HG02884 (cell line): ENCODE measurements around the gene PRR16.

Experiments
- ATAC-seq: cut with Tn5 transposase; IDR thresholded peaks from one replicate; pipeline ENCODE4 v1.9.1; 2021; ENCODE audit warnings: mild to moderate bottlenecking, moderate library complexity; ENCODE audit not compliant: unreplicated experiment

The PRR16 gene

DNA sequence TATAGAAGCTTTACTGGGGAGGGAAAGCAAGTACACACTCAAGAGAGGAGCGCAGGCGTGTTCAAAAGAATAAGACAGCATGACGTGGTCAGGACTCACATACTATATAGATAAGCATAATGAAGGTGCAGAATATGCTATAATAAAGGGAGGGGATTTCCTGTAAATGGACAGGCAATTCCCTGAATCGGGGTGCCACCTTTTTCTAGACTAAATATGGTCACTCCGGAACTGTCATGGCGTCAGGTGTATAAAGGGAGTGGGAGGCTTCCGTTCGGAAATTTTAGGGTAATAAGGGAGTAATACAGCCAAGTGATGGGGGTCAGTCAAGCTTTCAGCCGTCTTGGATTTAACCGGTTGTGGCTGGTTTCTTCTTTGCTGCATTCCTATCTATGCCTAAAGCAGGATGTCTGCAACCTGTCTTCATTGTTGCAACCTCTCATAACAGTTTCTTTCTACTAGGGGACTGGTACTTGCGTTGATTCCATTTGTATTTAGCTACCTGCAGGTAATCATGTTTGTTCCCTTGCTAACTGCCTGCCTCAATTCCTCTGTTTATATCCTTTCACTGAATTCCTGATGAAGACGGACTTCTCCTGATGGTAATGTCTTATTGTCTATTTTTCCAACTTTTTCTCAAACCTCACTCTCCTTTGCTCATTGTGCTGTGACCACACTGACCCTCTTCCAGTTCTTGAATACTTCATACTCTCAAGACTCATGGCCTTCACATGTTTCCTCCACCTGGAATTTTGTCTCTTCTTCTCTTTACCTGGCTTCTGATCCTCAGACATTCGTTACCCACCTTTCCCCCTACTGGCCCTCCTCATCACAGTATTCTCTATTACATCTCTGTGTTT, 48.9 kb downstream of the PRR16 start:
- ATAC-seq: no peak

- ATAC-seq: no peak
Observed at GRCh38 chr5:120516805-120517204, 52.7 kb downstream of the PRR16 start.

DNA sequence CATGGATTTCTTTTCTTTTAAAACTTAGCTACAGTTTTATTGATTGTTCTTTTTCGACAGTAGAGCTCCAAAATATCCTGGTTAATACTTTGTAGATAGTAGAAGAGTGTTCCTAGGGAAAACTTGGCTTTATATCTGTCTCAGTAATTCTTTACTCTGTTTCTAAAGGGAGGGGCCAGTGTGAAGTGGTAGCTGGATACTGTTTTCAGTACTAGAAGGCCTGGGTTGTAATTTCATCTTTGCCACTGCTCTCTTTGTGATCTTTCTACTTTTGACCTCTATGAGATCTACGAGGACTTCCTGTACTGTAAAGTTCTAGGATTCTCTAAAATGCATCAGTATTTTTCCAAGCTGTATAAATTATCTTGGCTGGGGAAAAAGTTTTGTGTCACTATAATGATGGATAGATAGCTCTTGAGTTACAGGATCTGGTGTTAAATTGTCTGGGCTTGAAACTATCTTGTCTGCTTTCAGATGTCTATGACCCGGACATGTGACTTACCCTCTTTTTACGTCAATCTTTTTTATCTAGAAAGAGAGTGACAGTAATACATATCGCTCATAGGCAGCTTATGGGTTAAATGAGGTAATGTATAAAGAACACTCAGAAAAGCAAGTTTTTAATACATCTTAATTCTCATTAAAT, 53.6 kb downstream of the PRR16 start:
- ATAC-seq: no peak

- ATAC-seq: no peak
Observed at GRCh38 chr5:120518581-120518980, 54.5 kb downstream of the PRR16 start.

DNA sequence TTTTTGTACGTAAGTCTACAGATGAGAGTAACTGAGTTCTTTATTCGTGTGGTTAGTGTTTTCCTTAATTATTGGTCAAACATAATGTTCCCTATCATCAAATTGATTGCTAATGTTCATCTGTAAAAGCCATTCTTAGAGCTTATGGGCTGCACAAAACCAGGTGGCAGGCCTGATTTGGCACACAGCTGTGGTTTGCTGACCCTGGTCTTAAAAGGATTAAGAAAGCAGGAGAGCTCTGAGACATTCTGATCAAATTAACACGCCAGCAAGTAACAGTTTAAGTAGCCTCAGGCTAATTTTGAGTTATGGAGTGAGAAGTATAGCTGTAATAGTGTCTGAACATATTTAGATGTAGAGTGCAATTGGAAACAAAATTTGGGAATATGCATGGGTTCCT, 63.2 kb downstream of the PRR16 start:
- no peak for ATAC-seq

DNA sequence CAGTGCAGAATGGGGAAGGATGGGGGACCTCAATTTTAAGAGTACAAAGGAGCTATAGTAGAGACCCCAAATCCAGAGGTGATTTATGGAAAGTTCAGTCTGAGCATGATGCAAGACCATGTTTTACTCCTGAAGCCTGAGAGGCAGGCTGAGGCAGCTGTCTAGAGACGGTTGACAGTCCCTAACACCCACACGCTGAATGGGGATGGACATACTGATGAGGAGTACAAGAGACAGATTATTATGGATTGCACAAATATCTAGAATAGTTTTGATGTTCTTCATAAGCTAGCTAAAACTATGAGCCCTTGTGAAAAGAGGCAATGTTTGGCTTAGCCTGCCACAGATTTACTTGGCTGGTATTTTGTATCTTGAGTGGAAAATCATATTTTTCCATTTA, 64.5 kb downstream of the PRR16 start:
- no peak for ATAC-seq

DNA sequence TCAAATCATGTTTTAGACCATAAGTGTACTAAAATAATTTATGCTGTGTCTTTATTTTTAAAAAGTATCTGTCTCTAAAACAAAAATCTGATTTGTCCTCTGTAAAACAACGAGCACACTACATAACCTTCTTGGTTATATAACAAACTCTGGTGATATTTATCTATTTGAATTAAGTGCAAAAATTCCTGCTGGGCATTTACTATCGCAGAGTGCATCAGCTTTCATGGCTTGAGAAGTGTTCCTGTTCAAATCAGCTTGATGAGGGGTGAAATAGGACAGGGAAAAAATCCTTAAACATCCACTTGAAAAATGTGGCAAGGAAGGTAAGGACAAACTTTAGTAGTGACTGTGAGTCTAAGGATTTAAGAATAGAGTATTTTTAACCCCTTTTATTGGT, 65.3 kb downstream of the PRR16 start:
- ATAC-seq: no peak

DNA sequence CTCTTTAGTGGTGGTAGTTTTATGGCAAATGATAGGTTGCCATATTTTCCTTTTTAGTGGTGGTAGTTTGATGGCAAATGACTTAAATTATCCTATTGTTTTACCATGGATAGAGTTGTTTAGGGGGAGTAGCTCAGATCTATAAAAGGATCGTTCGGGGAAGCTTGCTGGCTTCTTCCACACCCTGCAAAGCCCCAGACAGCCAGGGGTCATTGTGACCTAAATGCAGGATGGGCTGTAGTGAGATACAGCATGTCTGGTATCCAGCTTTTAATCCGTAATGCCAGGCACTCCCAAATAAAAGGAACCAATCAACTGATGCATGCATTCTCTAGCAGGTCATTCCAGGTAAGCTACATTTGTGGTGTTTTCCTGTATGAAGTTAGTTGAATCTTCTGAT, 67.1 kb downstream of the PRR16 start:
- no peak for ATAC-seq

DNA sequence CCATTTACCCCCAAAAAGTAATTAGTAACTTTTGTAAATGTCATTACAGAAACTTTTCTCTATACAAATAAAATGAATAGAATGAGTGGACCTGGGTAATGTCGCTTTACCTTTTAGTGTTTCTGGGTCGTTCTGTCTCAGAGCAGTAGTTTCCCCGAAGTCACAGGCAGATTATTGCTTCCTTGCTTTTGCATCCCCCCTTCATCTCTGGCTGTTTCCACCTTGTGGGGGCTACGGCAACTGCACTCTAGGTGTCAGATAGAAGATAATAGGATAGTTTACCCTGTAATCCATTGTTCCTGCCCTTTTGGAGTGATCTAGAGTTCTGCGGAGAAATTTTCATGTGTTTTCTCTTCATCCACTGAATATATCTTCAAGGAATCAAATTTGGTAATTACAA, 68.7 kb downstream of the PRR16 start:
- no peak for ATAC-seq

DNA sequence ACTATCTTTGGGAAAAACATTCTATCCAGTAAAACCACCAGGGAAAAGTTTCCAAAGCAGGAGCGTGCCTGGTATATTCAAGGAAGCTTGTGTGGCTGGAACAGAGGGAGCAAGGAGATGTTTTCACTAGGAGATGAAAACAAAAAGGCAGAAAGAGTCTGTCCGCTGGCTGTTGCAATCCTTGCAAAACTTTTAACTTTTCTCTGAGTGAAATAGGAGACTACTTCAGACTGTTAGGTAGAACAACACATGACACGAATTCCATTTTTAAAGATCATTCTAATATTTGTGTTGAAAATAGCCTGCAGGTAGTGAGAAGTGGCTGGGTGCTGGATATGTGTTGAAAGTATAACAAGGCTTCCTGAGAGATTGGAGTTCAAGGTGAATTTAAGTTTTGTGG, 69.5 kb downstream of the PRR16 start:
- ATAC-seq: no peak

DNA sequence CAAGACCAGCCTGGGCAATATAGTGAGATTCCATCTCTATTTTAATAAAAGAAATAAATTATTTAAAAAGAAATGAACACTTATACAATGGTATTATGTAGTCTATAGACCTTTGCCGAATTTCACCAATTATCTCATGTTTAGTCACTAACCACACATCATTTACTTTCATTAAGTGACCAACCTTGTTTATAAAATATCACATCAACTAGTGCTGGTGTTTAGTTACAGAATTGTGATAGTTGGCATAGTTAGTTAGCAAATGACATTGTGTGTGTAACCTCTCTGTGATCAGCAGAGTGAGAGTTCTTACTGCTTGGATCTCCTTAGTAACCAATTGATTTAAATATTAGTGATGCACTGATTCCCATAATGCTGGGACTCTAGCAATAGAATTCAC, 71.8 kb downstream of the PRR16 start:
- ATAC-seq: no peak

DNA sequence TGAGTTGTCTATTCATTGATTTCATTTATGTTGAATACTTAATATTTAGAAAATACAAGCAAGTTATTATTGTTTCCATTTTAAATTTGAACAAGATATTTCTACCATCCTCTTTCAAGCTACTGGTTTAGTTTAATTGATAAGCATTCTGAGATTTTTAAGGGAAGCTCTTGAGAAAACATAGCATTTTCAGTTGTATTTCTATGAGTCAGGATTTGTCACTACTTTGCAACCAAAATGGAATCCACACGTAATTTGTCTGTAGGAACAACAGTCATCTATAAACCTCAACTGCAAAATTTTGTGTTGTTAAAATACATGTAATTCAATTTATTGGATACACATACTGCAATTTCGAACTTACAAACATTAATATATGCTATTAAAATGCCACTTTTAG, 74.0 kb downstream of the PRR16 start:
- no peak for ATAC-seq

DNA sequence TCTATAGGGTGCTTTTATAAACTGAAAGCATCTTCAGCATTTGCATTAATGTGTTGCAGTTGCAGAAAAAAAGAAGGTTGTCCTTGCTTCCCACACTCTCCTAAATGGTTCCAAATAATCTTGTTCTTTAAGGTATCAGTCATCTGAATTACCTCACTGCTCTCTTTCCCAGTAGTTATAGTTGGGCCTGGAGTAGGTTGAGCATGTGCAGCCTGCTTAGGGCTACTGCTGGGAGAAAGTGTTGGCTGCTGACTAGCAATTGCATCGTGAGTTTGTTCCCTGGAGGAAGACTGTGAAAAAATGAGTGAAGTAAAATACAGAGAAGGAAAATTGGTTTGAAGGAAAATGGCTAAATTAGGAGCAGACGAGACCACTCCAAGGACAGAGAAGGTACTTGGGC, 74.5 kb downstream of the PRR16 start:
- no peak for ATAC-seq

- no peak for ATAC-seq
Observed at GRCh38 chr5:120539471-120539870, 75.4 kb downstream of the PRR16 start.

DNA sequence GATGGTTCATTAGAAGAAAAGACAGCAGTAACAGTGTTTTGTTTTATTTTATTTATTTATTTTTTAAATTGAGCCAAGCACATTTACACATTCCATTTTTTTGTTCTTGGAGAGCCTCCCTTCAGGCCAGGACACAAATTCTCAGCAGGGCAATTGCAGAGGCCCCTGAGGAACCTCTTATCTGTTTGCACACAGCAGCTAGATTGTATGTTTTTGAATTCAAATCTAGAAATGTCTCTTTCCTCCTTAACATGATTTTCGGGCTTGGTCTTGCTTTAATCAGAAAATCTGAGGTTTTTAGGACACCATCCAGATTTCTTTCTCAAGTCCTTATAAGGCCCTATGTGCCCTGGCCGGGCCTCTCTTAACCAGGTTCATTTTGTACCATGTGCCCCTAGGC, 76.0 kb downstream of the PRR16 start:
- no peak for ATAC-seq

GRCh38 chr5:120544043-120544442, 79.9 kb downstream of the PRR16 start:
- ATAC-seq: no peak

GRCh38 chr5:120545007-120545406, 80.9 kb downstream of the PRR16 start:
- ATAC-seq: no peak

DNA sequence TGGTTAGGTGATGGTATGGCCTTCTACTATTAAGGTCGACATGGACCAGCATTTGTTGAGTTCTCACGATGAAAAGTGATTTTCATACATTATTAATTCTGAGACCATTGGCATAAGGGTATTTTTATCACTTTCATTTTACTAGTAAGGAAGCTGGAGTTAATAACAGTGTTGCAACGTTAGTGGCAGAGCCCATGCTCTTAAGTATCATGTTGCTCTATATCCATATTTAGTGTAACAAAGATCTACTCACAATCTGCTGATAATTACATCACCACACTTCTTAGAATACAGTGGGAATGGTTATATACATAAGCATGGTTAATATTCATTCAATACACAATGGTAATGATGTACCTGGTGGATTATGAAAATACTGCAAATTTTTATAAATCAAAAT, 81.9 kb downstream of the PRR16 start:
- no peak for ATAC-seq

DNA sequence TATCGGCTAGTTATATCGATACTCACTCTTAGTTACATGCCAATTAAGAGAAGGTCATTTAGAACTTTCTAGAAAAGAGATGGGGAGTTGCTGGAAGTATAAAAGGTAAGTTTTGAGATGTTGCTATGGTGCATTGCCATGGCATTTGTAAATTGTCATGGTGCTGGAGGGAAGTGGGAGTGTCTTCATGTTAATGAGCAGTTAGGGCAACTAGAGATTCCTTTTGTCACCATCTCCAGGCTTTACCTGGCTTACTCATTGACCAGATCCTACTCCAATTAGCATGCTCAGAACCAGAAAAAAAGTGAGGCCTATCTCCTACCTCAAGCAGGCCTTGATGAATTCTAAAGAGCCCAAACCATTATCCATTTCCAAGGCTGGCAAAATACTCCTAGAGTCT, 82.8 kb downstream of the PRR16 start:
- ATAC-seq: no peak

DNA sequence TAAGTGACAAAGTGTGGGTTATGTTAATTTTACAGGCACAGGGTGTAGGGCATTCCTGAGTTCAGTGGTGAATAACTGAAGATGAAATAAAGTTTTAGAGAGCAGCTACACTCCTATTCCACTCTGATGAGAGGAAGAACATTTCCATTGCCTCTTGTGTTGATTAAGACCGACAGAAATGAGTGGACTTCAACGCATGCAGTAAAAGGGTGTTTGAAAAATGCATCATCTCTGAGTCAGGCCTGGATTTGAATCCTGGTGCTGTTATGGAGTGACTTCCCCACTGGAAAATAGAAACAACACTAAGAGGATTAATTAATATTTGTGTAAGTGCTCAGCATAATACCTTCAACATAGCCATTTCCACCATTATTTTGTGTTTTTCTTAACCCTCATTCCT, 86.3 kb downstream of the PRR16 start:
- no peak for ATAC-seq

DNA sequence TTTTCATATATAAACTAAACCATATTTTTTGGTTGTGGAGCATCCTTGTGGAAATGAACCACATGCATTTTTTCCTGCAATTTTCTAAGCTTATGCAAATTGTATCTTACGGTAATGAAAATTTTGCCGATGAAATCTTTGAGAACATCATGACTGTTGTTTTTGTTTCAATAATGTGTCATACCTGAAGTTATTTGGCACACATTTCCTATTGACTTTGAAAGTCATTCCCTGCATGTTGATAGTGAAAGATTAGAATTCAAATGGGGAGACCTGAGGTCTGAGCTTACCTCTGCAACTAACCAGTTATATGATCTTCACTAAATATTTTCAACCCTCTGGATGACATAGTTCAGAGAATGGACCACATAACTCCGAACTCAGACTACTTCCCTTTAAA, 88.5 kb downstream of the PRR16 start:
- no peak for ATAC-seq

- ATAC-seq: no peak
Observed at GRCh38 chr5:120555345-120555744, 91.2 kb downstream of the PRR16 start.

DNA sequence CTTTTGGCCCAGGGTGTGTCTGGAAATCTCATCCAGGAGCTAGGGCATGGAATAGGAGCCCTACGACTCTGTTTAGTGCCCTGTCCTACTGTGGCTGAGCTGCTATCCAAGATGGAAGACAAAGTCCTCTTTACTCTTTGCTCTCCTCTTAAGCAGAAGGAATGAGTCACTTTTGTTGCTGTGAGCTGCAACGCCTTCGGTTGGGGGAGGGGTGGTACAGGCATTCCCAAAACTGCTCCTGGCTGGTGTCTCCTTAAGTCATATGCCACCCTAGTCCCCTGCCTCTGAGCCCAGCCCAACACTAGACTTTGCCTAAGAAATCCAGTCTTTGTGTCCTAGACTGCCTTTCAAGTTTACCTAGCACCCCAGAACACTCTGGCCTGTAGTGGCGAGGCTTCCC, 99.9 kb downstream of the PRR16 start:
- no peak for ATAC-seq
